CD14-positive monocyte (primary cell): ENCODE results near the gene BEGAIN. TPM values are rescaled to one million over a fixed set of nuclear protein-coding genes. Genes with fewer than 3 reads are reported as not detected.

ENCODE experiments used
- DNase-seq, 3 donors: peaks; one replicate each; pipeline ENCODE4 v3.0.0-alpha.2; 2011 to 2022
- H2AFZ ChIP-seq: 2 replicates; pipeline ENCODE4 v1.6.0; 2012; ENCODE audit warnings: mild to moderate bottlenecking, low read depth, low read length, inconsistent platforms; ENCODE audit not compliant: insufficient read depth, poor library complexity, severe bottlenecking
- H3K27ac ChIP-seq, 2 donors: 1 replicate in 1 of 2; 2 replicates in 1 of 2; pipeline ENCODE4 v1.5.1; 2012 to 2013; ENCODE audit warnings: low read length in 2 of 2, control low read depth in 1 of 2, inconsistent platforms in 1 of 2, low read depth in 1 of 2, mild to moderate bottlenecking in 1 of 2
- H3K27me3 ChIP-seq, 2 donors: one replicate each; pipeline versions ENCODE4 v1.6.0 to v1.6.1; 2011 to 2013; ENCODE audit warnings: low read length in 2 of 2; ENCODE audit not compliant: control insufficient read depth in 2 of 2, insufficient read depth in 2 of 2
- H3K36me3 ChIP-seq, 2 donors: replicated peaks in 1 of 2; 1 replicate in 1 of 2; 2 replicates in 1 of 2; pipeline versions ENCODE4 v1.5.1 to v1.6.1; 2012 to 2013; ENCODE audit warnings: low read length in 2 of 2, control low read depth in 1 of 2, inconsistent platforms in 1 of 2, mild to moderate bottlenecking in 1 of 2; ENCODE audit not compliant: insufficient read depth in 2 of 2, control insufficient read depth in 1 of 2
- H3K4me1 ChIP-seq, 2 donors: 1 replicate in 1 of 2; 2 replicates in 1 of 2; pipeline versions ENCODE4 v1.5.1 to v1.6.1; 2012 to 2013; ENCODE audit warnings: low read length in 2 of 2, control low read depth in 1 of 2, inconsistent platforms in 1 of 2, mild to moderate bottlenecking in 1 of 2, moderate library complexity in 1 of 2; ENCODE audit not compliant: insufficient read depth in 2 of 2, control insufficient read depth in 1 of 2
- H3K4me2 ChIP-seq: replicated peaks from 2 replicates; pipeline ENCODE3; 2012; ENCODE audit warnings: low read length, moderate library complexity, mild to moderate bottlenecking; ENCODE audit not compliant: poor library complexity, severe bottlenecking; ENCODE audit errors: extremely low read depth
- H3K4me3 ChIP-seq, 3 experiments: fragments of 200-600 bp in 1 of 3; sonication (generic) in 1 of 3; replicated peaks in 1 of 3; 1 replicate in 2 of 3; 2 replicates in 1 of 3; pipeline ENCODE4 v1.5.1; 2011 to 2013; ENCODE audit warnings: low read length in 3 of 3, mild to moderate bottlenecking in 3 of 3, control low read depth in 2 of 3, low read depth in 2 of 3, inconsistent platforms in 1 of 3, moderate library complexity in 1 of 3
- H3K79me2 ChIP-seq: 2 replicates; pipeline ENCODE4 v1.6.0; 2012; ENCODE audit warnings: mild to moderate bottlenecking, control low read depth, inconsistent platforms, low read length, moderate library complexity; ENCODE audit not compliant: insufficient read depth
- H3K9ac ChIP-seq: 2 replicates; pipeline ENCODE4 v1.6.0; 2017; ENCODE audit warnings: low read length, mild to moderate bottlenecking; ENCODE audit not compliant: insufficient read depth, poor library complexity, severe bottlenecking
- H3K9me3 ChIP-seq, 2 donors: replicated peaks in 1 of 2; 1 replicate in 1 of 2; 2 replicates in 1 of 2; pipeline versions ENCODE4 v1.5.1 to v1.6.1; 2012 to 2013; ENCODE audit warnings: low read length in 2 of 2, control low read depth in 1 of 2; ENCODE audit not compliant: control insufficient read depth in 1 of 2, insufficient read depth in 1 of 2
- H4K20me1 ChIP-seq: 2 replicates; pipeline ENCODE4 v1.6.0; 2012; ENCODE audit warnings: mild to moderate bottlenecking, low read length, control low read depth, moderate library complexity; ENCODE audit not compliant: insufficient read depth
- H3K27ac Mint-ChIP-seq, 7 donors: one replicate each; pipeline ENCODE4 v1.8.0; 2020; ENCODE audit warnings: mild to moderate bottlenecking in 7 of 7, mixed read lengths in 7 of 7, moderate library complexity in 6 of 7, inconsistent platforms in 2 of 7
- H3K27me3 Mint-ChIP-seq, 3 donors: one replicate each; pipeline ENCODE4 v1.8.0; 2021 to 2022; ENCODE audit warnings: low read depth in 3 of 3, mild to moderate bottlenecking in 3 of 3, mixed read lengths in 3 of 3, moderate library complexity in 3 of 3, inconsistent platforms in 1 of 3
- H3K36me3 Mint-ChIP-seq, 2 donors: one replicate each; pipeline ENCODE4 v1.8.0; 2020; ENCODE audit warnings: mixed read lengths in 2 of 2, inconsistent platforms in 1 of 2, mild to moderate bottlenecking in 1 of 2
- H3K4me1 Mint-ChIP-seq: one replicate; pipeline ENCODE4 v1.8.0; 2020; ENCODE audit warnings: mild to moderate bottlenecking, mixed read lengths
- H3K4me3 Mint-ChIP-seq, 2 donors: one replicate each; pipeline ENCODE4 v1.8.0; 2020; ENCODE audit warnings: mild to moderate bottlenecking in 2 of 2, mixed read lengths in 2 of 2, moderate library complexity in 1 of 2
- H3K9me3 Mint-ChIP-seq, 7 donors: one replicate each; pipeline ENCODE4 v1.8.0; 2020 to 2022; ENCODE audit warnings: mixed read lengths in 7 of 7, mild to moderate bottlenecking in 6 of 7, moderate library complexity in 6 of 7, inconsistent platforms in 2 of 7
- WGBS: methylation state at CpG from one replicate; pipeline ENCODE4 v1.1.5; 2013; ENCODE audit warnings: missing lambda C conversion rate; ENCODE audit not compliant: insufficient coverage; 5-methylcytosine and 5-hydroxymethylcytosine counted together
- intact Hi-C, 2 donors: fragments of 100-400 bp; cut with micrococcal nuclease; formaldehyde crosslinking; loops; one replicate each; pipeline versions ENCODE4 v1.15.0 to v1.15.1; 2023
- polyA plus RNA-seq, 3 donors: library from polyadenylated mRNA; depleted of rRNA in 1 of 3; unstranded in 2 of 3; stranded (reverse) in 1 of 3; fragments of 300-500 nt in 2 of 3; fragments of >200 nt in 1 of 3; fragmentation: Illumina TruSeq in 2 of 3; gene quantifications; 1 replicate in 2 of 3; 2 replicates in 1 of 3; pipeline ENCODE4 v1.2.3, GENCODE V29; 2012 to 2021
- TF ChIP-seq, protein P1 (sequence below): fragments of 200-600 bp; IDR thresholded peaks from one replicate; pipeline ENCODE4 v1.8.0; 2022; ENCODE audit warnings: antibody characterized with exemption, mild to moderate bottlenecking

The BEGAIN gene
- polyA plus RNA-seq, 3 donors, result 0.25 to 0.45 TPM; not detected in 1

DNA sequence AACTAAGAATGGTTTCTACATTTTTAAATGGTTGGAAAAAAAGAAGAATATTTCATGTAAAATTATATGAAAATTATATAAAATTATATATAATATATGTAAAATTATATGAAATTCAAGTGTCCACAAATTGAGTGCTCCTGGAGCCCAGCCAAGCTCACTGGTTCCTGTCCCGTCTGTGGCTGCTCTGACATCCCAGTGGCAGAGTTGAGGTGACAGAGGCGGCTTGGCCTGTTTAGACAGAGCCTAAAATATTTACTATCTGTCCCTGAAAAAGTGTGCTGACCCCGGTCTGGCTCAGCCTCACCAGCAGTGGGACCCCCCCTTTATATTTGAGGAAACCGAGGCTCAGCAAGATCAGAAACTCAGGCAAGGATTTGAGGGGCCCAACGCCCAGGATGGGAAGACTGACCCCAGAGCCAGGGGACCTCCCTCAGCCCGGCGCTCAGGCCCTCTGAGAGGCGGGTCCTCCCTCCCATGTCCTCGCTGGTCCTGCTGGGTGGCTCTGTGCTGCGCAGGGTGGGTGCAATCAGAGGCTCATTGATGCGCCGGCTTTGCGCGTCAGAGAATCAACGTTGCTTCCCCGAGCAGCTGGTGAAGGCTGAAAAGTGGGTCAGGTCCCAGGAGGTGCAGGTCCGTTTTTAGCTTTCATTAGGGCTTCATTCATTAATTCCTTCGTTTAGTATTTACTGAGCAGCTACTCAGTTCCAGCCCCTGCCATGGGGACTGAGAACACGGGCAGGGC, 21.5 kb upstream of the BEGAIN start:
- no peaks in the 10 kb centered on the region for H3K27me3 ChIP-seq
- H3K27ac ChIP-seq, result no peak overlapping the region
- no peak overlapping the region for H3K4me3 Mint-ChIP-seq
- H3K9ac ChIP-seq, result no peak overlapping the region
- no peaks in the 10 kb centered on the region for H3K4me1 Mint-ChIP-seq
- peaks cover 0 to 6% (median 2%) of the 10 kb centered on the region in 7 donors for H3K9me3 Mint-ChIP-seq
- H3K27me3 Mint-ChIP-seq, result peaks cover 7 to 17% (median 13%) of the 10 kb centered on the region in 3 donors
- WGBS, result 88% methylated on average over 18 of the region's 19 CpGs
- H2AFZ ChIP-seq, result no peak overlapping the region
- no peaks in the 10 kb centered on the region for H3K36me3 Mint-ChIP-seq
- intact Hi-C loops, result no loop called here
- H3K79me2 ChIP-seq, result no peaks in the 10 kb centered on the region
- peaks cover 0 to 3% of the 10 kb centered on the region in 2 donors for H3K4me1 ChIP-seq
- no peak overlapping the region for H3K27ac Mint-ChIP-seq
- no peaks in the 10 kb centered on the region for H3K9me3 ChIP-seq
- no peak overlapping the region for H3K4me3 ChIP-seq
- TF ChIP-seq, protein P1, sequence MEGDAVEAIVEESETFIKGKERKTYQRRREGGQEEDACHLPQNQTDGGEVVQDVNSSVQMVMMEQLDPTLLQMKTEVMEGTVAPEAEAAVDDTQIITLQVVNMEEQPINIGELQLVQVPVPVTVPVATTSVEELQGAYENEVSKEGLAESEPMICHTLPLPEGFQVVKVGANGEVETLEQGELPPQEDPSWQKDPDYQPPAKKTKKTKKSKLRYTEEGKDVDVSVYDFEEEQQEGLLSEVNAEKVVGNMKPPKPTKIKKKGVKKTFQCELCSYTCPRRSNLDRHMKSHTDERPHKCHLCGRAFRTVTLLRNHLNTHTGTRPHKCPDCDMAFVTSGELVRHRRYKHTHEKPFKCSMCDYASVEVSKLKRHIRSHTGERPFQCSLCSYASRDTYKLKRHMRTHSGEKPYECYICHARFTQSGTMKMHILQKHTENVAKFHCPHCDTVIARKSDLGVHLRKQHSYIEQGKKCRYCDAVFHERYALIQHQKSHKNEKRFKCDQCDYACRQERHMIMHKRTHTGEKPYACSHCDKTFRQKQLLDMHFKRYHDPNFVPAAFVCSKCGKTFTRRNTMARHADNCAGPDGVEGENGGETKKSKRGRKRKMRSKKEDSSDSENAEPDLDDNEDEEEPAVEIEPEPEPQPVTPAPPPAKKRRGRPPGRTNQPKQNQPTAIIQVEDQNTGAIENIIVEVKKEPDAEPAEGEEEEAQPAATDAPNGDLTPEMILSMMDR, result no peak
- H4K20me1 ChIP-seq, result no peaks in the 10 kb centered on the region
- no peaks in the 10 kb centered on the region for H3K36me3 ChIP-seq
- no peak for DNase-seq
- H3K4me2 ChIP-seq, result no peak overlapping the region

- Histone ChIP-seq H3K27me3 (no peaks in the 10 kb centered on the region), H3K4me3 (no peak overlapping the region), H3K9me3 (no peaks in the 10 kb centered on the region), H3K36me3 (no peaks in the 10 kb centered on the region), H3K79me2 (no peaks in the 10 kb centered on the region), H2AFZ (no peak overlapping the region), H3K4me2 (no peak overlapping the region), H3K27ac (no peak overlapping the region), H3K4me1 (peaks cover 0 to 10% of the 10 kb centered on the region in 2 donors), H4K20me1 (no peaks in the 10 kb centered on the region), H3K9ac (no peak overlapping the region)
- Mint-ChIP-seq H3K27ac (no peak overlapping the region), H3K9me3 (peaks cover 0 to 6% (median 2%) of the 10 kb centered on the region in 7 donors), H3K4me3 (no peak overlapping the region), H3K27me3 (peaks cover 7 to 17% (median 13%) of the 10 kb centered on the region in 3 donors), H3K4me1 (no peaks in the 10 kb centered on the region), H3K36me3 (no peaks in the 10 kb centered on the region)
- TF ChIP-seq, protein P1, result no peak
- no peak for DNase-seq
- intact Hi-C loops, result no loop called here
- no CpG with 5 or more reads among the region's 3 CpGs for WGBS
These were observed 20.8 kb upstream of the BEGAIN start for GRCh38 chr14:100608064-100608463.
